Hindlimb muscle (tissue), 1 donor: ENCODE measurements around the gene SPEF2. TPM values are rescaled to one million over a fixed set of nuclear protein-coding genes. Genes with fewer than 3 reads are reported as not detected.

ENCODE experiments used
- DNase-seq: peaks from one replicate; pipeline ENCODE4 v3.0.0-alpha.2; 2013
- polyA plus RNA-seq: library from polyadenylated mRNA; unstranded; fragments of 120-200 nt; gene quantifications from one replicate; pipeline ENCODE4 v1.2.1, GENCODE V29; 2013; ENCODE audit not compliant: insufficient read length

SPEF2 gene
- polyA plus RNA-seq, 1 donor: 6.6 TPM

GRCh38 chr5:35856765-35857351, 239.2 kb downstream of the SPEF2 start, which contains the start of gene IL7R:
IL7R (plus strand) TSS chr5:35856891; CDS start chr5:35856978, 87 bp downstream.
- DNase-seq: no peak

- DNase-seq: no peak
Measured at GRCh38 chr5:35857606-35858205, 240.0 kb downstream of the SPEF2 start.

- DNase-seq: no peak
Measured at GRCh38 chr5:35859101-35859661, 241.5 kb downstream of the SPEF2 start.

GRCh38 chr5:35860686-35861085, 243.0 kb downstream of the SPEF2 start:
- no peak for DNase-seq

- no peak for DNase-seq
Measured at GRCh38 chr5:35861718-35862117, 244.1 kb downstream of the SPEF2 start.

- no peak for DNase-seq
Measured at GRCh38 chr5:35862126-35862525, 244.5 kb downstream of the SPEF2 start.

GRCh38 chr5:35863159-35863558, 245.5 kb downstream of the SPEF2 start:
- DNase-seq: no peak

Other genes starting within 250 kb of the SPEF2 start
- gene IL7R, start 239.0 kb downstream of the SPEF2 start, polyA plus RNA-seq: 2.0 TPM